ENCODE data around the gene PAK1.

Gene PAK1

GRCh38 chr11:77283101-77283500, 190.8 kb downstream of the PAK1 start:
- Histone ChIP-seq H3K27ac (no peak overlapping the region), H3K4me3 (no peak overlapping the region), H4K20me1 (no peaks in the 10 kb centered on the region), H3K9ac (no peak overlapping the region), H3K4me1 (peaks cover 9 to 46% (median 23%) of the 10 kb centered on the region in 10 experiments), H3K4me2 (no peak overlapping the region), H3K36me3 (no peaks in the 10 kb centered on the region), H3K27me3 (no peaks in the 10 kb centered on the region), H3K9me3 (replicated peaks in 1 of 11) (peaks cover 0 to 11% (median 0%) of the 10 kb centered on the region in 11 experiments; a peak in 4 of 22 replicates)
- no peak for TF ChIP-seq Cebpa-rat (IDR thresholded peaks at IDR 0.05)

DNA sequence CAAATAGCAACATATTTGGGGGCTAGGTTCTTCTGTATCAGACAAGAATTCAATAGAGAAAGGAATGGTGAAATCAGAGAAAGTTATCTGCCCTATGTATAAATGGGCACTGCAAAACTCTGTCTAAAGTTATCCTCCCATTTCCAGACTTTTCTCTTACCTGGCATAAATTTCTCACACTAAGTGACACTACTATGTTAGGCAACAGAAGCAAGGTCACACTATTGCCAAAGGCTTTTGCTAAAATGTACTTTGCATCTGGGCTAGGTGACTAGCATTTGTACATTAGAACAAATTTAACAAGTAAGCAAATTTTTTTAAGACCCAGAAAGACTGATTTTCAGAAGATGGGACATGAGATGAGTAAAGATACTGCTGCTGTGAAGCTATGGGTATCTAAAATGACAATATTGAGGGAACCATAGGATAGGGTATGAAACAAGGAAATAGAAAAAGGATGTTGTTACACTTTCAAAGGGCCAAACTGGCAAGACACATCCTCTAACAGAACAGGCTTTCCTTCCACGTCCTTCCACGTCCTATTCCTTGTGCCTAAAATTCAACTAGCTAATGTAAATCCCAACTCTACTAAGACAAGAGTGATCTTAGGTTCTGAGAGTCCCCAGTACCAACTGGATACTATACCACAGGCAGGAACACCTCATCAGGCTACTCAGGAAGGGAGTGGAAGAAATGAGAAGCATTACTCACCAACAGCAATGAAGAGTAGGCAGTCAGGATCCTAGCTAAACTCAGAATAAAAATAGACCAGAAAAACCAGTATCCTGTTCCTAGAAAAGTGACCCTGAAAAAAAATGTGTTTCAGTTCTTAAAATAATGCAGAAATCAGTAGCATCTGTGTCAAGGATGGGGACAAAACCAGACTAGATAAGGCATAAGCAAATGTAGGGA, 195.0 kb downstream of the PAK1 start:
- Histone ChIP-seq H3K4me2 (peak overlapping the region; percentile 32 to 83 (median 56)), H3K36me3 (no peaks in the 10 kb centered on the region), H3K9ac (peak overlapping the region in 2 of 11 experiments; percentile 6 to 44; a peak in 2 of 22 replicates), H3K9me3 (replicated peaks in 1 of 11) (peaks cover 0 to 11% (median 0%) of the 10 kb centered on the region in 11 experiments; a peak in 4 of 22 replicates), H3K4me3 (peak overlapping the region in 2 of 10 experiments; percentile 8 to 42; a peak in 3 of 20 replicates), H3K27ac (peak overlapping the region in 7 of 11 experiments; percentile 14 to 68 (median 50); a peak in 10 of 22 replicates), H3K27me3 (no peaks in the 10 kb centered on the region), H3K4me1 (peaks cover 9 to 52% (median 35%) of the 10 kb centered on the region in 10 experiments), H4K20me1 (no peaks in the 10 kb centered on the region)
- no peak for TF ChIP-seq Cebpa-rat (IDR thresholded peaks at IDR 0.05)

GRCh38 chr11:77276271-77276670, 197.6 kb downstream of the PAK1 start:
- H3K4me1 ChIP-seq, result peaks cover 9 to 48% (median 33%) of the 10 kb centered on the region in 10 experiments
- peak overlapping the region in 5 of 11 experiments; percentile 11 to 54 (median 16); a peak in 5 of 22 replicates for H3K4me2 ChIP-seq
- H3K9me3 ChIP-seq (replicated peaks in 1 of 11), result peaks cover 0 to 11% (median 0%) of the 10 kb centered on the region in 11 experiments; a peak in 4 of 22 replicates
- TF ChIP-seq Cebpa-rat (IDR thresholded peaks at IDR 0.05), result no peak
- no peaks in the 10 kb centered on the region for H4K20me1 ChIP-seq
- H3K27ac ChIP-seq, result no peak overlapping the region
- H3K27me3 ChIP-seq, result no peaks in the 10 kb centered on the region
- H3K9ac ChIP-seq, result no peak overlapping the region
- H3K36me3 ChIP-seq, result no peaks in the 10 kb centered on the region
- H3K4me3 ChIP-seq, result no peak overlapping the region
